Measurements from ENCODE around the gene CFHR2.

CFHR2 gene

GRCh38 chr1:197001828-197002227, 58.3 kb downstream of the CFHR2 start:
- DNase-seq (ENCODE audit: low spot score), result no peak

- no peak for DNase-seq (ENCODE audit: low spot score)
These were observed 59.6 kb downstream of the CFHR2 start for GRCh38 chr1:197003132-197003531.

GRCh38 chr1:197008861-197009260, 65.3 kb downstream of the CFHR2 start:
- no peak for DNase-seq (ENCODE audit: low spot score)

Measured in putamen (tissue), 1 donor.